HepG2 (cell line): ENCODE measurements around the gene CD320. TPM values are rescaled to one million over a fixed set of nuclear protein-coding genes. Genes with fewer than 3 reads are reported as not detected.

Experiments used
- CHCHD3 ChIP-seq: sonication (generic); formaldehyde crosslinking; IDR thresholded peaks from 2 replicates; pipeline ENCODE4 v1.8.0; 2022; ENCODE audit warnings: mild to moderate bottlenecking, missing genetic modification reagents, moderate library complexity
- ETV6 ChIP-seq: sonication (generic); formaldehyde crosslinking; conservative IDR thresholded peaks from 2 replicates; pipeline ENCODE4 v1.4.0; 2020; ENCODE audit warnings: missing genetic modification reagents
- RXRB ChIP-seq: IDR thresholded peaks from 2 replicates; pipeline ENCODE4 v1.6.1; 2016; ENCODE audit warnings: borderline replicate concordance, missing genetic modification reagents, missing compliant biosample characterization
- TOE1 ChIP-seq: sonication (generic); formaldehyde crosslinking; IDR thresholded peaks from 2 replicates; pipeline ENCODE4 v1.4.0; 2020; ENCODE audit warnings: mild to moderate bottlenecking, missing genetic modification reagents
- TSC22D2 ChIP-seq: sonication (generic); formaldehyde crosslinking; IDR thresholded peaks from 2 replicates; pipeline ENCODE4 v1.5.1; 2020; ENCODE audit warnings: missing genetic modification reagents, mild to moderate bottlenecking, borderline replicate concordance
- ZMAT3 ChIP-seq: sonication (generic); formaldehyde crosslinking; conservative IDR thresholded peaks from 2 replicates; pipeline ENCODE4 v1.7.0; 2021; ENCODE audit warnings: missing genetic modification reagents
- ZNF124 ChIP-seq: sonication (generic); formaldehyde crosslinking; IDR thresholded peaks from 2 replicates; pipeline ENCODE4 v1.4.0; 2020; ENCODE audit warnings: missing genetic modification reagents
- ZNF33A ChIP-seq: sonication (generic); formaldehyde crosslinking; IDR thresholded peaks from 2 replicates; pipeline ENCODE4 v1.5.1; 2020; ENCODE audit warnings: missing genetic modification reagents, mild to moderate bottlenecking, moderate library complexity, borderline replicate concordance
- ZNF556 ChIP-seq: sonication (generic); formaldehyde crosslinking; IDR thresholded peaks from 2 replicates; pipeline ENCODE4 v1.4.0; 2020; ENCODE audit warnings: mild to moderate bottlenecking, missing genetic modification reagents, borderline replicate concordance
- ZNF788 ChIP-seq: sonication (generic); formaldehyde crosslinking; IDR thresholded peaks from 2 replicates; pipeline ENCODE4 v1.5.0; 2020; ENCODE audit warnings: mild to moderate bottlenecking, missing genetic modification reagents, borderline replicate concordance
- ZNF841 ChIP-seq: sonication (generic); formaldehyde crosslinking; IDR thresholded peaks from 2 replicates; pipeline ENCODE4 v1.8.1; 2023; ENCODE audit warnings: missing genetic modification reagents, borderline replicate concordance
- ZSCAN25 ChIP-seq: sonication (generic); formaldehyde crosslinking; IDR thresholded peaks from 2 replicates; pipeline ENCODE4 v1.8.0; 2022; ENCODE audit warnings: mild to moderate bottlenecking, missing genetic modification reagents
- polyA plus RNA-seq, 8 experiments: library from polyadenylated mRNA; depleted of rRNA in 3 of 8; stranded (reverse) in 7 of 8; unstranded in 1 of 8; fragments of >200 nt; fragmentation: Illumina TruSeq in 4 of 8; extraction: Trizol in 4 of 8; gene quantifications; 2 replicates each; pipeline versions ENCODE4 v1.2.1 to v1.2.3, GENCODE V29; 2011 to 2016; ENCODE audit warnings: low read depth in 4 of 8, missing spikeins in 1 of 8, mixed read lengths in 1 of 8; ENCODE audit not compliant: insufficient read depth in 1 of 8
- total RNA-seq, 5 experiments: library from RNA; depleted of rRNA; stranded (reverse); fragments of >200 nt; fragmentation: Illumina TruSeq; extraction: Trizol; gene quantifications; 2 replicates each; pipeline ENCODE4 v1.2.3, GENCODE V29; 2016; ENCODE audit warnings: low read depth in 1 of 5
- TF ChIP-seq, protein P1 (sequence below): sonication (generic); formaldehyde crosslinking; IDR thresholded peaks from 2 replicates; pipeline ENCODE4 v1.9.0; 2021; ENCODE audit warnings: missing genetic modification reagents, borderline replicate concordance
- TF ChIP-seq, protein P2 (sequence below): sonication (generic); formaldehyde crosslinking; IDR thresholded peaks from 2 replicates; pipeline ENCODE4 v1.5.0; 2020; ENCODE audit warnings: missing genetic modification reagents
- TF ChIP-seq, protein P3 (sequence below): IDR thresholded peaks from 2 replicates; pipeline ENCODE4 v1.4.0; 2020; ENCODE audit warnings: mild to moderate bottlenecking, missing genetic modification reagents
- TF ChIP-seq, protein P4 (sequence below): sonication (generic); formaldehyde crosslinking; IDR thresholded peaks from 2 replicates; pipeline ENCODE4 v1.4.0; 2020; ENCODE audit warnings: mild to moderate bottlenecking, missing genetic modification reagents

The CD320 gene
- total and polyA plus RNA-seq, 2 of the 13 experiments (the other 11 are each of a cell fraction or from before 2014, with no cell fraction given): 83.1 to 99.9 TPM

DNA sequence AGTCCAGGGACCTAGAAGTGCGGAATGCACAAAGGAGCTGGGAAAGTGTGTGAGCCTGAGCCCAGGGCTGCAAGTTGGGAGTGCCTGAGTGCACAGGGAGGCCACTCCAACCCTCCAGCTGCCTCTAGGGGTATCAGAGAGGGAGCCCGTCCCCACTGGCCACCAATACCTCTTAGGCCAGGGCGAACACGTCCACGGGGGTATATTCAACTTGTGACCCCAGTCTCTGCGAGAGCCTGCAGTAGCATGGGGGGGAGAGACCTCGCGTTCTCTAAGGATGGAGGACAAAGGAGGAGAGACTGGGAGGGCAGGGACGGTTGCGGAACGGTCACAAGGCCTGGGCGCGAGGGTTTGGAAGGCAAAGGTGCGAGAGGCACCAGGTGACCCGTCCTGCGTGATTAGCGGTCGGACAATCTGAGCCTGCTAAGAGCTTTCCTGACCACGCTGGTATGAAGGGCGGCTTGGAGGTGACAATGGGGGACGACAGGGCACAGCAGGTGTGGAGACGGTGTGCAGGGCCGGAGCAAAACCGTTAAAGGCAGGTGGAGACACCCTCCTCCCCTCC, 676 bp downstream of the CD320 start (continued):
- TF ChIP-seq, protein P1, sequence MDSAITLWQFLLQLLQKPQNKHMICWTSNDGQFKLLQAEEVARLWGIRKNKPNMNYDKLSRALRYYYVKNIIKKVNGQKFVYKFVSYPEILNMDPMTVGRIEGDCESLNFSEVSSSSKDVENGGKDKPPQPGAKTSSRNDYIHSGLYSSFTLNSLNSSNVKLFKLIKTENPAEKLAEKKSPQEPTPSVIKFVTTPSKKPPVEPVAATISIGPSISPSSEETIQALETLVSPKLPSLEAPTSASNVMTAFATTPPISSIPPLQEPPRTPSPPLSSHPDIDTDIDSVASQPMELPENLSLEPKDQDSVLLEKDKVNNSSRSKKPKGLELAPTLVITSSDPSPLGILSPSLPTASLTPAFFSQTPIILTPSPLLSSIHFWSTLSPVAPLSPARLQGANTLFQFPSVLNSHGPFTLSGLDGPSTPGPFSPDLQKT (CRISPR knock-in tag): no peak
- TF ChIP-seq TOE1 (CRISPR knock-in tag): no peak
- TF ChIP-seq ETV6 (CRISPR knock-in tag): no peak
- no peak for TF ChIP-seq ZNF788 (CRISPR knock-in tag)
- TF ChIP-seq ZNF841 (CRISPR knock-in tag): no peak
- TF ChIP-seq ZNF124 (CRISPR knock-in tag): no peak
- TF ChIP-seq TSC22D2 (CRISPR knock-in tag): no peak
- no peak for TF ChIP-seq RXRB (CRISPR knock-in tag)
- TF ChIP-seq ZSCAN25 (CRISPR knock-in tag): 0 out of 2 replicates have a peak, but pooled peaks have one; percentile 23
- no peak for TF ChIP-seq ZNF556 (CRISPR knock-in tag)
- no peak for TF ChIP-seq CHCHD3 (CRISPR knock-in tag)
- TF ChIP-seq, protein P2, sequence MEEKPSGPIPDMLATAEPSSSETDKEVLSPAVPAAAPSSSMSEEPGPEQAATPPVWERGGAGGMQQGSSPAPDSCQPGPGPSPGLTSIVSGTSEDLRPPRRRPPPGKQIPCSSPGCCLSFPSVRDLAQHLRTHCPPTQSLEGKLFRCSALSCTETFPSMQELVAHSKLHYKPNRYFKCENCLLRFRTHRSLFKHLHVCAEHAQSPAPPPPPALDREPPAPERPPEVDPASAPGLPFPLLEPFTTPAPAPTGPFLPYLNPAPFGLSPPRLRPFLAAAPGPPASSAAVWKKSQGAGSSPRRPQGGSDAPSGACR (CRISPR knock-in tag): peak; percentile 66; the same call in 1 of the 2 replicates
- TF ChIP-seq, protein P3, sequence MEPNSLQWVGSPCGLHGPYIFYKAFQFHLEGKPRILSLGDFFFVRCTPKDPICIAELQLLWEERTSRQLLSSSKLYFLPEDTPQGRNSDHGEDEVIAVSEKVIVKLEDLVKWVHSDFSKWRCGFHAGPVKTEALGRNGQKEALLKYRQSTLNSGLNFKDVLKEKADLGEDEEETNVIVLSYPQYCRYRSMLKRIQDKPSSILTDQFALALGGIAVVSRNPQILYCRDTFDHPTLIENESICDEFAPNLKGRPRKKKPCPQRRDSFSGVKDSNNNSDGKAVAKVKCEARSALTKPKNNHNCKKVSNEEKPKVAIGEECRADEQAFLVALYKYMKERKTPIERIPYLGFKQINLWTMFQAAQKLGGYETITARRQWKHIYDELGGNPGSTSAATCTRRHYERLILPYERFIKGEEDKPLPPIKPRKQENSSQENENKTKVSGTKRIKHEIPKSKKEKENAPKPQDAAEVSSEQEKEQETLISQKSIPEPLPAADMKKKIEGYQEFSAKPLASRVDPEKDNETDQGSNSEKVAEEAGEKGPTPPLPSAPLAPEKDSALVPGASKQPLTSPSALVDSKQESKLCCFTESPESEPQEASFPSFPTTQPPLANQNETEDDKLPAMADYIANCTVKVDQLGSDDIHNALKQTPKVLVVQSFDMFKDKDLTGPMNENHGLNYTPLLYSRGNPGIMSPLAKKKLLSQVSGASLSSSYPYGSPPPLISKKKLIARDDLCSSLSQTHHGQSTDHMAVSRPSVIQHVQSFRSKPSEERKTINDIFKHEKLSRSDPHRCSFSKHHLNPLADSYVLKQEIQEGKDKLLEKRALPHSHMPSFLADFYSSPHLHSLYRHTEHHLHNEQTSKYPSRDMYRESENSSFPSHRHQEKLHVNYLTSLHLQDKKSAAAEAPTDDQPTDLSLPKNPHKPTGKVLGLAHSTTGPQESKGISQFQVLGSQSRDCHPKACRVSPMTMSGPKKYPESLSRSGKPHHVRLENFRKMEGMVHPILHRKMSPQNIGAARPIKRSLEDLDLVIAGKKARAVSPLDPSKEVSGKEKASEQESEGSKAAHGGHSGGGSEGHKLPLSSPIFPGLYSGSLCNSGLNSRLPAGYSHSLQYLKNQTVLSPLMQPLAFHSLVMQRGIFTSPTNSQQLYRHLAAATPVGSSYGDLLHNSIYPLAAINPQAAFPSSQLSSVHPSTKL: no peak
- TF ChIP-seq, protein P4, sequence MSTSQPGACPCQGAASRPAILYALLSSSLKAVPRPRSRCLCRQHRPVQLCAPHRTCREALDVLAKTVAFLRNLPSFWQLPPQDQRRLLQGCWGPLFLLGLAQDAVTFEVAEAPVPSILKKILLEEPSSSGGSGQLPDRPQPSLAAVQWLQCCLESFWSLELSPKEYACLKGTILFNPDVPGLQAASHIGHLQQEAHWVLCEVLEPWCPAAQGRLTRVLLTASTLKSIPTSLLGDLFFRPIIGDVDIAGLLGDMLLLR (CRISPR knock-in tag): no peak
- TF ChIP-seq ZNF33A: no peak
- TF ChIP-seq ZMAT3 (CRISPR knock-in tag): no peak
